Measurements from ENCODE around the gene MAPRE3. TPM values are rescaled to one million over a fixed set of nuclear protein-coding genes. Genes with fewer than 3 reads are reported as not detected.

MAPRE3 gene
- total and polyA plus RNA-seq, 9 of the 15 experiments (the other 6 are each of a cell fraction or from before 2014, with no cell fraction given), result 0.70 to 43.2 (median 12.6) TPM

DNA sequence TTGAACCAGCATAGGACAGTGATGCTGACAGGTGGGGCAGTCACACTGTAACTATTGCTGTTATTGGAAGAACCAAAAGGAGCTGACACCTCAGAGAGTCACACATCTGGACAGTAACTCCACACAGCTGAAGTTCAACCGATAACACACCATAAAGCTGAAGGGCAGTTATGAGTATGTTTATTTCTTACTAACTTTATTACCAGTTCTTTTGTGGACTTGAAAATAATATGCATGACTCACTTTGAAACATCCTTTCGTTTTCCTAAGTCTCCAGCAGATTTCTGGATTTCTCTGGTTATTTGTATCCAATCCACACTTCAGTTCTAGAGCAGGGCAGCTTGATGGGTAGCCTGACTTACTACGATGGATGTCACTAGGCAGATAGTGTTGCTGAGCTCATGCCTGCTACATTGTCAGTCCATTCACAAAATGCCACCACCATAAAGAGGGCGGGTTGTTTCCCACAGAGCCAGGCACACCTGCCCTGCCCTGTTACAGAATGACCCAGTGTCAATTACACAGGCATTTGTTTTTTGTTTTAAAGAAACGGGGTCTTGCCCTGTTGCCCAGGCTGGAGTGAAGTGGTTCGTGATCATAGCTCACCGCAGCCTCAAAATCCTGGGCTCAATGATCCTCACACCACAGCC lies 72.7 kb downstream of the MAPRE3 start (continued):
- TF ChIP-seq, protein P1, sequence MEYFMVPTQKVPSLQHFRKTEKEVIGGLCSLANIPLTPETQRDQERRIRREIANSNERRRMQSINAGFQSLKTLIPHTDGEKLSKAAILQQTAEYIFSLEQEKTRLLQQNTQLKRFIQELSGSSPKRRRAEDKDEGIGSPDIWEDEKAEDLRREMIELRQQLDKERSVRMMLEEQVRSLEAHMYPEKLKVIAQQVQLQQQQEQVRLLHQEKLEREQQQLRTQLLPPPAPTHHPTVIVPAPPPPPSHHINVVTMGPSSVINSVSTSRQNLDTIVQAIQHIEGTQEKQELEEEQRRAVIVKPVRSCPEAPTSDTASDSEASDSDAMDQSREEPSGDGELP (CRISPR knock-in tag; IDR thresholded peaks at IDR 0.05; ENCODE audit: borderline replicate concordance), result peak; percentile 64
- TF ChIP-seq ARID1B (IDR thresholded peaks at IDR 0.05), result peak; percentile 20; the same call in 1 of the 2 replicates
- no peak for TF ChIP-seq ZNF780A (CRISPR knock-in tag; IDR thresholded peaks at IDR 0.05)
- TF ChIP-seq, protein P2, sequence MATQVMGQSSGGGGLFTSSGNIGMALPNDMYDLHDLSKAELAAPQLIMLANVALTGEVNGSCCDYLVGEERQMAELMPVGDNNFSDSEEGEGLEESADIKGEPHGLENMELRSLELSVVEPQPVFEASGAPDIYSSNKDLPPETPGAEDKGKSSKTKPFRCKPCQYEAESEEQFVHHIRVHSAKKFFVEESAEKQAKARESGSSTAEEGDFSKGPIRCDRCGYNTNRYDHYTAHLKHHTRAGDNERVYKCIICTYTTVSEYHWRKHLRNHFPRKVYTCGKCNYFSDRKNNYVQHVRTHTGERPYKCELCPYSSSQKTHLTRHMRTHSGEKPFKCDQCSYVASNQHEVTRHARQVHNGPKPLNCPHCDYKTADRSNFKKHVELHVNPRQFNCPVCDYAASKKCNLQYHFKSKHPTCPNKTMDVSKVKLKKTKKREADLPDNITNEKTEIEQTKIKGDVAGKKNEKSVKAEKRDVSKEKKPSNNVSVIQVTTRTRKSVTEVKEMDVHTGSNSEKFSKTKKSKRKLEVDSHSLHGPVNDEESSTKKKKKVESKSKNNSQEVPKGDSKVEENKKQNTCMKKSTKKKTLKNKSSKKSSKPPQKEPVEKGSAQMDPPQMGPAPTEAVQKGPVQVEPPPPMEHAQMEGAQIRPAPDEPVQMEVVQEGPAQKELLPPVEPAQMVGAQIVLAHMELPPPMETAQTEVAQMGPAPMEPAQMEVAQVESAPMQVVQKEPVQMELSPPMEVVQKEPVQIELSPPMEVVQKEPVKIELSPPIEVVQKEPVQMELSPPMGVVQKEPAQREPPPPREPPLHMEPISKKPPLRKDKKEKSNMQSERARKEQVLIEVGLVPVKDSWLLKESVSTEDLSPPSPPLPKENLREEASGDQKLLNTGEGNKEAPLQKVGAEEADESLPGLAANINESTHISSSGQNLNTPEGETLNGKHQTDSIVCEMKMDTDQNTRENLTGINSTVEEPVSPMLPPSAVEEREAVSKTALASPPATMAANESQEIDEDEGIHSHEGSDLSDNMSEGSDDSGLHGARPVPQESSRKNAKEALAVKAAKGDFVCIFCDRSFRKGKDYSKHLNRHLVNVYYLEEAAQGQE (IDR thresholded peaks at IDR 0.05; ENCODE audit: borderline replicate concordance), result no peak
- TF ChIP-seq, protein P2 (CRISPR knock-in tag; IDR thresholded peaks at IDR 0.05; ENCODE audit: low read depth), result no peak
- no peak for TF ChIP-seq MTA3 (IDR thresholded peaks at IDR 0.05; ENCODE audit: borderline replicate concordance)
- TF ChIP-seq ZBTB5 (IDR thresholded peaks at IDR 0.05), result no peak
- TF ChIP-seq ZNF134 (CRISPR knock-in tag; conservative IDR thresholded peaks at IDR 0.05), result no peak
- TF ChIP-seq KDM5B (IDR thresholded peaks at IDR 0.05; ENCODE audit: insufficient replicate concordance, low read depth, low read length), result no peak
- TF ChIP-seq TCF3 (CRISPR knock-in tag; IDR thresholded peaks at IDR 0.05), result peak; percentile 76
- no peak for TF ChIP-seq KLF10 (CRISPR knock-in tag; IDR thresholded peaks at IDR 0.05)
- no peak for TF ChIP-seq GATA2 (CRISPR knock-in tag; IDR thresholded peaks at IDR 0.05)
- TF ChIP-seq MYNN (IDR thresholded peaks at IDR 0.05), result no peak
- TF ChIP-seq MYNN (CRISPR knock-in tag; IDR thresholded peaks at IDR 0.05), result no peak
- TF ChIP-seq, protein P3, sequence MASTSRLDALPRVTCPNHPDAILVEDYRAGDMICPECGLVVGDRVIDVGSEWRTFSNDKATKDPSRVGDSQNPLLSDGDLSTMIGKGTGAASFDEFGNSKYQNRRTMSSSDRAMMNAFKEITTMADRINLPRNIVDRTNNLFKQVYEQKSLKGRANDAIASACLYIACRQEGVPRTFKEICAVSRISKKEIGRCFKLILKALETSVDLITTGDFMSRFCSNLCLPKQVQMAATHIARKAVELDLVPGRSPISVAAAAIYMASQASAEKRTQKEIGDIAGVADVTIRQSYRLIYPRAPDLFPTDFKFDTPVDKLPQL (IDR thresholded peaks at IDR 0.05; ENCODE audit: extremely low read depth, insufficient read length), result no peak
- TF ChIP-seq SRSF1 (IDR thresholded peaks at IDR 0.05; ENCODE audit: low read depth, low read length), result no peak
- no peak for TF ChIP-seq SAP30 (IDR thresholded peaks at IDR 0.05; ENCODE audit: borderline replicate concordance, insufficient read depth, low read depth, low read length, poor library complexity, severe bottlenecking)

Measured in K562 (cell line).